HG02571 (cell line): ENCODE measurements around the gene CSF1.
"Not testable (repeated sequence)": the region's sequence is repeated elsewhere in the genome, so short reads cannot be mapped to it uniquely, and the experiment has no call there.

Experiments used
- ATAC-seq: cut with Tn5 transposase; IDR thresholded peaks from one replicate; pipeline ENCODE4 v1.9.1; 2021; ENCODE audit warnings: mild to moderate bottlenecking, moderate library complexity; ENCODE audit not compliant: unreplicated experiment

Gene CSF1

GRCh38 chr1:109910123-109910962, at the start of gene CSF1:
CSF1 (plus strand) TSS chr1:109910849; CDS start chr1:109911024, 175 bp downstream.
- no peak for ATAC-seq

- not testable (repeated sequence) for ATAC-seq
Measured at GRCh38 chr1:109861616-109862015, 49.0 kb upstream of the CSF1 start.

GRCh38 chr1:109863667-109864046, 47.0 kb upstream of the CSF1 start:
- no peak for ATAC-seq

- no peak for ATAC-seq
Measured at GRCh38 chr1:109864047-109864822, 46.4 kb upstream of the CSF1 start.

GRCh38 chr1:109864930-109865612, 45.6 kb upstream of the CSF1 start:
- ATAC-seq = no peak

- no peak for ATAC-seq
Measured at GRCh38 chr1:109866071-109866470, 44.6 kb upstream of the CSF1 start.

GRCh38 chr1:109873278-109874175, 37.1 kb upstream of the CSF1 start:
- ATAC-seq = no peak

GRCh38 chr1:109874445-109874844, 36.2 kb upstream of the CSF1 start:
- no peak for ATAC-seq

GRCh38 chr1:109875874-109876273, 34.8 kb upstream of the CSF1 start:
- no peak for ATAC-seq

- ATAC-seq = no peak
Measured at GRCh38 chr1:109876617-109877316, 33.9 kb upstream of the CSF1 start.

GRCh38 chr1:109877317-109877771, 33.3 kb upstream of the CSF1 start:
- ATAC-seq = no peak

GRCh38 chr1:109877776-109878175, 32.9 kb upstream of the CSF1 start:
- ATAC-seq = no peak

- ATAC-seq = no peak
Measured at GRCh38 chr1:109878531-109879104, 32.0 kb upstream of the CSF1 start.

GRCh38 chr1:109879371-109879770, 31.3 kb upstream of the CSF1 start:
- not testable (repeated sequence) for ATAC-seq

- ATAC-seq = no peak
Measured at GRCh38 chr1:109879881-109880525, 30.6 kb upstream of the CSF1 start.

- ATAC-seq = no peak
Measured at GRCh38 chr1:109880971-109881894, 29.4 kb upstream of the CSF1 start.

- no peak for ATAC-seq
Measured at GRCh38 chr1:109881906-109882287, 28.8 kb upstream of the CSF1 start.
